Liver (tissue), 9 donors: Measurements from ENCODE around the gene TYRO3. TPM values are rescaled to one million over a fixed set of nuclear protein-coding genes. Genes with fewer than 3 reads are reported as not detected.

Source experiments
- DNase-seq: peaks from one replicate; pipeline ENCODE4 v3.0.0-alpha.2; 2017; ENCODE audit warnings: low spot score
- H3K27ac ChIP-seq, 2 donors: one replicate each; pipeline ENCODE4 v1.7.0; 2013; ENCODE audit warnings: inconsistent platforms in 2 of 2, low read length in 2 of 2, control low read depth in 1 of 2, low read depth in 1 of 2, mild to moderate bottlenecking in 1 of 2
- H3K27me3 ChIP-seq, 4 donors: one replicate each; pipeline versions ENCODE4 v1.6.1 to v1.7.0; 2013; ENCODE audit warnings: low read length in 3 of 4, inconsistent platforms in 1 of 4, mild to moderate bottlenecking in 1 of 4, moderate library complexity in 1 of 4; ENCODE audit not compliant: control insufficient read depth in 4 of 4, insufficient read depth in 4 of 4
- H3K36me3 ChIP-seq, 4 donors: one replicate each; pipeline versions ENCODE4 v1.6.1 to v1.7.0; 2013; ENCODE audit warnings: low read length in 3 of 4, mild to moderate bottlenecking in 3 of 4, low read depth in 1 of 4, moderate library complexity in 1 of 4; ENCODE audit not compliant: control insufficient read depth in 4 of 4, insufficient read depth in 3 of 4
- H3K4me1 ChIP-seq, 4 donors: one replicate each; pipeline versions ENCODE4 v1.6.1 to v1.7.0; 2013; ENCODE audit warnings: low read length in 3 of 4, mild to moderate bottlenecking in 3 of 4, moderate library complexity in 1 of 4; ENCODE audit not compliant: control insufficient read depth in 4 of 4, insufficient read depth in 4 of 4
- H3K4me3 ChIP-seq, 3 donors: one replicate each; pipeline versions ENCODE4 v1.6.1 to v1.7.0; 2013; ENCODE audit warnings: low read length in 3 of 3, control low read depth in 1 of 3, low read depth in 1 of 3, mild to moderate bottlenecking in 1 of 3
- H3K9ac ChIP-seq, 2 donors: one replicate each; pipeline ENCODE4 v1.7.0; 2013; ENCODE audit warnings: low read length in 2 of 2, mild to moderate bottlenecking in 2 of 2, moderate library complexity in 2 of 2, control low read depth in 1 of 2, low read depth in 1 of 2
- H3K9me3 ChIP-seq, 4 donors: one replicate each; pipeline versions ENCODE4 v1.6.1 to v1.7.0; 2013; ENCODE audit warnings: low read length in 3 of 4; ENCODE audit not compliant: control insufficient read depth in 4 of 4
- EGR1 ChIP-seq, 2 donors: IDR thresholded peaks; 2 replicates each; pipeline ENCODE4 v1.6.1; 2016 to 2018; ENCODE audit warnings: antibody characterized with exemption in 2 of 2, low read depth in 2 of 2
- FOXA1 ChIP-seq: IDR thresholded peaks from 2 replicates; pipeline ENCODE4 v1.6.1; 2016; ENCODE audit warnings: antibody characterized with exemption
- FOXA2 ChIP-seq: IDR thresholded peaks from 2 replicates; pipeline ENCODE4 v1.6.1; 2016; ENCODE audit warnings: antibody characterized with exemption
- GABPA ChIP-seq, 2 donors: IDR thresholded peaks in 1 of 2; conservative IDR thresholded peaks in 1 of 2; 2 replicates each; pipeline ENCODE4 v1.6.1; 2016; ENCODE audit warnings: antibody characterized with exemption in 2 of 2, mild to moderate bottlenecking in 1 of 2, moderate library complexity in 1 of 2
- HNF4A ChIP-seq, 2 donors: conservative IDR thresholded peaks; 2 replicates each; pipeline ENCODE4 v1.6.1; 2016; ENCODE audit warnings: antibody characterized with exemption in 2 of 2, mild to moderate bottlenecking in 2 of 2
- HNF4G ChIP-seq: IDR thresholded peaks from 2 replicates; pipeline ENCODE4 v1.6.1; 2016; ENCODE audit warnings: antibody characterized with exemption
- JUND ChIP-seq, 2 donors: IDR thresholded peaks; 2 replicates each; pipeline ENCODE4 v1.6.1; 2016; ENCODE audit warnings: antibody characterized with exemption in 2 of 2
- NR2F2 ChIP-seq: IDR thresholded peaks from 2 replicates; pipeline ENCODE4 v1.6.1; 2016; ENCODE audit warnings: antibody characterized with exemption
- RAD21 ChIP-seq, 2 donors: IDR thresholded peaks; 2 replicates each; pipeline ENCODE4 v1.6.1; 2016; ENCODE audit warnings: antibody characterized with exemption in 2 of 2, mild to moderate bottlenecking in 2 of 2
- RXRA ChIP-seq, 2 donors: IDR thresholded peaks; 2 replicates each; pipeline ENCODE4 v1.6.1; 2017 to 2018; ENCODE audit warnings: antibody characterized with exemption in 2 of 2, mild to moderate bottlenecking in 1 of 2
- TAF1 ChIP-seq: conservative IDR thresholded peaks from 2 replicates; pipeline ENCODE4 v1.6.1; 2016; ENCODE audit warnings: antibody characterized with exemption, mild to moderate bottlenecking
- WGBS: extraction: QIAGEN DNeasy Blood & Tissue Kit; methylation state at CpG from one replicate; pipeline ENCODE4 v1.1.7; 2013; 5-methylcytosine and 5-hydroxymethylcytosine counted together
- polyA plus RNA-seq, 2 donors: library from polyadenylated mRNA; stranded (reverse) in 1 of 2; unstranded in 1 of 2; fragments of 200-250 nt in 1 of 2; fragments of >200 nt in 1 of 2; fragmentation: Nextera tagmentation in 1 of 2; extraction: Ambion mirVana in 1 of 2; gene quantifications; one replicate each; pipeline versions ENCODE4 v1.2.1 to v1.2.3, GENCODE V29; 2013 to 2015
- total RNA-seq, 2 donors: library from RNA; depleted of rRNA; stranded (reverse); fragments of >200 nt; gene quantifications; one replicate each; pipeline ENCODE4 v1.2.3, GENCODE V29; 2014
- TF ChIP-seq, protein P1 (sequence below): IDR thresholded peaks from 2 replicates; pipeline ENCODE4 v1.6.1; 2016; ENCODE audit warnings: antibody characterized with exemption
- TF ChIP-seq, protein P2 (sequence below): IDR thresholded peaks from 2 replicates; pipeline ENCODE4 v1.6.1; 2016; ENCODE audit warnings: antibody characterized with exemption
- TF ChIP-seq, protein P3 (sequence below): fragments of 150-350 bp; IDR thresholded peaks from 2 replicates; pipeline ENCODE4 v1.5.1; 2017; ENCODE audit warnings: improper control_type of control experiment, low read depth, low read length; ENCODE audit not compliant: missing input control
- TF ChIP-seq, protein P4 (sequence below): IDR thresholded peaks from 2 replicates; pipeline ENCODE4 v1.6.1; 2016; ENCODE audit warnings: antibody characterized with exemption, mild to moderate bottlenecking
- donor health status: healthy.
- donor health status: healthy.
- donor health status: healthy.
- donor health status: healthy.
- donor health status: healthy.

TYRO3 gene
- total and polyA plus RNA-seq, 4 donors = 1.1 to 2.3 (median 2.3) TPM

DNA sequence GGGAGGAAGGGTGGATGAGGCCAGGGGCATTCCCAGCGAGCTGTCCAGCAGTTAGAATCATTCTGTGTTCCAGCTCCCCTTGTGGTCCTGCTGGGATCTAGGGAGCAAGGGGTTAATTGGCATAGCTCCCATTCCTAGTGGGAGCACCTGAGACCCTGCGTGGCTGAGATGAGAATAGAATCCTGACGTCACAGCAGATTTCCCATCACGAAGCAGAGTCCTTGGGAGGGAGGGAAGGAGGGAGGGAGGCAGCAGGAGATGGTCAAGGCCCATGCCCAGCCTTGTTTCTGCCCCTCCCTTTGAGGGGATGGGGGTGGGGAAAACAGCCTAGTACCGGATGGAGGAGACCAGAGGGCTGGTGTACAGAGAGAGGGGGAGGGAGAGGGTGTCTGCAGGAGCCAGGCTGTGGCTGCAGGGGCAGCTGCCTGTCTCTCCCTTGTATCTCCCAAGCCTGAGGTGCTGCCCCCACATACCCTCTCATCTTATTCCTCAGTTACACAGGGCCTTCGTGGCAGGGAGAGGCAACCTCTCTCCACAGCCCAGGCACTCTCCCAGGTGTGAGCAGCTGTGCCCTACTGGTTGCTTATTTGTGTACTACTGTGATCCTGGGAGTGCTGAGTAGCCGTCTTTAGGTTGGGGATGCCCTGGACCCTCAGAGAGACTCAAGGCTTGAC lies 5.4 kb downstream of the TYRO3 start:
- H3K27ac ChIP-seq = no peak overlapping the region
- H3K4me1 ChIP-seq = peaks cover 0 to 9% (median 4%) of the 10 kb centered on the region in 4 donors
- DNase-seq = no peak
- no peaks in the 10 kb centered on the region for H3K27me3 ChIP-seq
- TF ChIP-seq HNF4A (conservative IDR thresholded peaks at IDR 0.05) = no peak
- TF ChIP-seq RAD21 (IDR thresholded peaks at IDR 0.05) = no peak
- no peak for TF ChIP-seq NR2F2
- TF ChIP-seq, protein P1, sequence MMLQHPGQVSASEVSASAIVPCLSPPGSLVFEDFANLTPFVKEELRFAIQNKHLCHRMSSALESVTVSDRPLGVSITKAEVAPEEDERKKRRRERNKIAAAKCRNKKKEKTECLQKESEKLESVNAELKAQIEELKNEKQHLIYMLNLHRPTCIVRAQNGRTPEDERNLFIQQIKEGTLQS = no peak
- TF ChIP-seq RXRA (IDR thresholded peaks at IDR 0.05) = no peak
- TF ChIP-seq, protein P2, sequence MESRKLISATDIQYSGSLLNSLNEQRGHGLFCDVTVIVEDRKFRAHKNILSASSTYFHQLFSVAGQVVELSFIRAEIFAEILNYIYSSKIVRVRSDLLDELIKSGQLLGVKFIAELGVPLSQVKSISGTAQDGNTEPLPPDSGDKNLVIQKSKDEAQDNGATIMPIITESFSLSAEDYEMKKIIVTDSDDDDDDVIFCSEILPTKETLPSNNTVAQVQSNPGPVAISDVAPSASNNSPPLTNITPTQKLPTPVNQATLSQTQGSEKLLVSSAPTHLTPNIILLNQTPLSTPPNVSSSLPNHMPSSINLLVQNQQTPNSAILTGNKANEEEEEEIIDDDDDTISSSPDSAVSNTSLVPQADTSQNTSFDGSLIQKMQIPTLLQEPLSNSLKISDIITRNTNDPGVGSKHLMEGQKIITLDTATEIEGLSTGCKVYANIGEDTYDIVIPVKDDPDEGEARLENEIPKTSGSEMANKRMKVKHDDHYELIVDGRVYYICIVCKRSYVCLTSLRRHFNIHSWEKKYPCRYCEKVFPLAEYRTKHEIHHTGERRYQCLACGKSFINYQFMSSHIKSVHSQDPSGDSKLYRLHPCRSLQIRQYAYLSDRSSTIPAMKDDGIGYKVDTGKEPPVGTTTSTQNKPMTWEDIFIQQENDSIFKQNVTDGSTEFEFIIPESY = no peak
- no peak for TF ChIP-seq FOXA2
- no peak for TF ChIP-seq GABPA (IDR thresholded peaks at IDR 0.05 in 1 of 2, conservative IDR thresholded peaks at IDR 0.05 in 1 of 2)
- no peak for TF ChIP-seq HNF4G
- no peak for TF ChIP-seq TAF1
- TF ChIP-seq JUND (IDR thresholded peaks at IDR 0.05) = no peak
- no peaks in the 10 kb centered on the region for H3K36me3 ChIP-seq
- no peak overlapping the region for H3K4me3 ChIP-seq
- 55% methylated on average over 7 of the region's 7 CpGs for WGBS
- no peak overlapping the region for H3K9ac ChIP-seq
- H3K9me3 ChIP-seq = no peaks in the 10 kb centered on the region

DNA sequence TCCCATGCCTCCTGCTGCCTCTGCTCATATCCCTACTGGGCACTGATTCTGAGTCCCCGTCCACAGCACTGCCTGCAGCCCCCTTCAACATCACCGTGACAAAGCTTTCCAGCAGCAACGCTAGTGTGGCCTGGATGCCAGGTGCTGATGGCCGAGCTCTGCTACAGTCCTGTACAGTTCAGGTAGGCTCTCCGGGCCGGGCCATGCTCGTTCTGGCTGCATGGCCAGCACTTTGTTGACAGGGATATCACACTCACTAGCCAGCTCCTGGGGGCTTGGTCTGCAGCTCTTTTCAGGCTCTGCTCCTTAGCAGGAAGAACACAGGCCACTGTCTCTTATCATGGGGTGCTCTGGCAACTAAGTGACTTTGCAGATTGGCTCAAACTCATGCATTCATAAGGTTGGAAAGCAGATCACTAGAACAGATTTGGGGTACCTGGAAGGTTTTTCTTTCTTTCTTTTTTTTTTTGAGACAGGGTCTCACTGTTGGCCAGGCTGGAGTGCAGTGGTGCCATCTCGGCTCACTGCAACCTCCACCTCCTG lies 6.0 kb downstream of the TYRO3 start:
- Histone ChIP-seq H3K27me3 (no peaks in the 10 kb centered on the region), H3K4me1 (peaks cover 0 to 4% (median 0%) of the 10 kb centered on the region in 4 donors), H3K9ac (no peak overlapping the region), H3K9me3 (no peaks in the 10 kb centered on the region), H3K36me3 (no peaks in the 10 kb centered on the region), H3K4me3 (no peak overlapping the region), H3K27ac (no peak overlapping the region)
- 87% methylated on average over 8 of the region's 8 CpGs for WGBS
- TF ChIP-seq JUND (IDR thresholded peaks at IDR 0.05) (no peak), FOXA1 (no peak), RXRA (IDR thresholded peaks at IDR 0.05) (no peak), HNF4G (no peak), HNF4A (conservative IDR thresholded peaks at IDR 0.05) (no peak), NR2F2 (no peak), TAF1 (no peak), EGR1 (IDR thresholded peaks at IDR 0.05; ENCODE audit: low read depth in 2 of 2) (no peak), RAD21 (IDR thresholded peaks at IDR 0.05) (no peak), GABPA (IDR thresholded peaks at IDR 0.05 in 1 of 2, conservative IDR thresholded peaks at IDR 0.05 in 1 of 2) (no peak)
- TF ChIP-seq, protein P3, sequence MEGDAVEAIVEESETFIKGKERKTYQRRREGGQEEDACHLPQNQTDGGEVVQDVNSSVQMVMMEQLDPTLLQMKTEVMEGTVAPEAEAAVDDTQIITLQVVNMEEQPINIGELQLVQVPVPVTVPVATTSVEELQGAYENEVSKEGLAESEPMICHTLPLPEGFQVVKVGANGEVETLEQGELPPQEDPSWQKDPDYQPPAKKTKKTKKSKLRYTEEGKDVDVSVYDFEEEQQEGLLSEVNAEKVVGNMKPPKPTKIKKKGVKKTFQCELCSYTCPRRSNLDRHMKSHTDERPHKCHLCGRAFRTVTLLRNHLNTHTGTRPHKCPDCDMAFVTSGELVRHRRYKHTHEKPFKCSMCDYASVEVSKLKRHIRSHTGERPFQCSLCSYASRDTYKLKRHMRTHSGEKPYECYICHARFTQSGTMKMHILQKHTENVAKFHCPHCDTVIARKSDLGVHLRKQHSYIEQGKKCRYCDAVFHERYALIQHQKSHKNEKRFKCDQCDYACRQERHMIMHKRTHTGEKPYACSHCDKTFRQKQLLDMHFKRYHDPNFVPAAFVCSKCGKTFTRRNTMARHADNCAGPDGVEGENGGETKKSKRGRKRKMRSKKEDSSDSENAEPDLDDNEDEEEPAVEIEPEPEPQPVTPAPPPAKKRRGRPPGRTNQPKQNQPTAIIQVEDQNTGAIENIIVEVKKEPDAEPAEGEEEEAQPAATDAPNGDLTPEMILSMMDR = no peak
- TF ChIP-seq, protein P2 = no peak
- TF ChIP-seq, protein P4, sequence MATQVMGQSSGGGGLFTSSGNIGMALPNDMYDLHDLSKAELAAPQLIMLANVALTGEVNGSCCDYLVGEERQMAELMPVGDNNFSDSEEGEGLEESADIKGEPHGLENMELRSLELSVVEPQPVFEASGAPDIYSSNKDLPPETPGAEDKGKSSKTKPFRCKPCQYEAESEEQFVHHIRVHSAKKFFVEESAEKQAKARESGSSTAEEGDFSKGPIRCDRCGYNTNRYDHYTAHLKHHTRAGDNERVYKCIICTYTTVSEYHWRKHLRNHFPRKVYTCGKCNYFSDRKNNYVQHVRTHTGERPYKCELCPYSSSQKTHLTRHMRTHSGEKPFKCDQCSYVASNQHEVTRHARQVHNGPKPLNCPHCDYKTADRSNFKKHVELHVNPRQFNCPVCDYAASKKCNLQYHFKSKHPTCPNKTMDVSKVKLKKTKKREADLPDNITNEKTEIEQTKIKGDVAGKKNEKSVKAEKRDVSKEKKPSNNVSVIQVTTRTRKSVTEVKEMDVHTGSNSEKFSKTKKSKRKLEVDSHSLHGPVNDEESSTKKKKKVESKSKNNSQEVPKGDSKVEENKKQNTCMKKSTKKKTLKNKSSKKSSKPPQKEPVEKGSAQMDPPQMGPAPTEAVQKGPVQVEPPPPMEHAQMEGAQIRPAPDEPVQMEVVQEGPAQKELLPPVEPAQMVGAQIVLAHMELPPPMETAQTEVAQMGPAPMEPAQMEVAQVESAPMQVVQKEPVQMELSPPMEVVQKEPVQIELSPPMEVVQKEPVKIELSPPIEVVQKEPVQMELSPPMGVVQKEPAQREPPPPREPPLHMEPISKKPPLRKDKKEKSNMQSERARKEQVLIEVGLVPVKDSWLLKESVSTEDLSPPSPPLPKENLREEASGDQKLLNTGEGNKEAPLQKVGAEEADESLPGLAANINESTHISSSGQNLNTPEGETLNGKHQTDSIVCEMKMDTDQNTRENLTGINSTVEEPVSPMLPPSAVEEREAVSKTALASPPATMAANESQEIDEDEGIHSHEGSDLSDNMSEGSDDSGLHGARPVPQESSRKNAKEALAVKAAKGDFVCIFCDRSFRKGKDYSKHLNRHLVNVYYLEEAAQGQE = no peak
- DNase-seq = no peak
